Prostate gland (tissue), 2 donors: ENCODE data around the gene IMMP2L. TPM values are rescaled to one million over a fixed set of nuclear protein-coding genes. Genes with fewer than 3 reads are reported as not detected.

ENCODE experiments used
- DNase-seq: peaks from one replicate; pipeline ENCODE4 v3.0.0-alpha.2; 2019; ENCODE audit warnings: low spot score
- H3K27ac ChIP-seq, 2 donors: fragments of 200-600 bp; sonication (generic); 2 replicates each; pipeline ENCODE4 v1.5.1; 2017 to 2019
- H3K27me3 ChIP-seq: fragments of 200-600 bp; sonication (generic); replicated peaks from 2 replicates; pipeline ENCODE4 v1.5.1; 2019; ENCODE audit not compliant: insufficient read depth
- H3K36me3 ChIP-seq, 2 donors: fragments of 200-600 bp; sonication (generic); 1 replicate in 1 of 2; 2 replicates in 1 of 2; pipeline versions ENCODE4 v1.5.1 to v1.8.1; 2017 to 2019
- H3K4me1 ChIP-seq: fragments of 200-600 bp; sonication (generic); replicated peaks from 2 replicates; pipeline ENCODE4 v1.5.1; 2019
- H3K4me3 ChIP-seq, 2 donors: fragments of 200-600 bp; sonication (generic); 2 replicates each; pipeline ENCODE4 v1.5.1; 2017 to 2019
- H3K9me3 ChIP-seq: fragments of 200-600 bp; sonication (generic); 2 replicates; pipeline ENCODE4 v1.5.1; 2017
- POLR2A ChIP-seq: fragments of 450-650 bp; IDR thresholded peaks from one replicate; pipeline ENCODE4 v1.6.1; 2016; ENCODE audit warnings: antibody characterized with exemption, mild to moderate bottlenecking
- POLR2AphosphoS5 ChIP-seq: sonication (generic); formaldehyde crosslinking; IDR thresholded peaks from one replicate; pipeline ENCODE4 v1.6.1; 2017; ENCODE audit warnings: antibody characterized with exemption
- WGBS: methylation state at CpG from one replicate; pipeline ENCODE4 v1.1.5; 2018; 5-methylcytosine and 5-hydroxymethylcytosine counted together
- intact Hi-C: fragments of 100-400 bp; cut with DNase I; formaldehyde crosslinking; loops from one replicate; pipeline ENCODE4 v1.14.2; 2022
- total RNA-seq, 2 donors: library from RNA; depleted of rRNA; stranded (reverse); fragments of >200 nt; gene quantifications; one replicate each; pipeline ENCODE4 v1.1.0, GENCODE V29; 2016
- TF ChIP-seq, protein P1 (sequence below), 4 experiments: fragments of 200-600 bp in 2 of 4; fragments of 450-650 bp in 2 of 4; sonication (generic) in 2 of 4; IDR thresholded peaks; 1 replicate in 3 of 4; 2 replicates in 1 of 4; pipeline ENCODE4 v1.5.1; 2016 to 2019; ENCODE audit warnings: antibody characterized with exemption in 4 of 4, mild to moderate bottlenecking in 2 of 4, moderate library complexity in 2 of 4

IMMP2L gene
- total RNA-seq, 2 donors from 2014 or later, result 16.9 to 20.4 TPM

DNA sequence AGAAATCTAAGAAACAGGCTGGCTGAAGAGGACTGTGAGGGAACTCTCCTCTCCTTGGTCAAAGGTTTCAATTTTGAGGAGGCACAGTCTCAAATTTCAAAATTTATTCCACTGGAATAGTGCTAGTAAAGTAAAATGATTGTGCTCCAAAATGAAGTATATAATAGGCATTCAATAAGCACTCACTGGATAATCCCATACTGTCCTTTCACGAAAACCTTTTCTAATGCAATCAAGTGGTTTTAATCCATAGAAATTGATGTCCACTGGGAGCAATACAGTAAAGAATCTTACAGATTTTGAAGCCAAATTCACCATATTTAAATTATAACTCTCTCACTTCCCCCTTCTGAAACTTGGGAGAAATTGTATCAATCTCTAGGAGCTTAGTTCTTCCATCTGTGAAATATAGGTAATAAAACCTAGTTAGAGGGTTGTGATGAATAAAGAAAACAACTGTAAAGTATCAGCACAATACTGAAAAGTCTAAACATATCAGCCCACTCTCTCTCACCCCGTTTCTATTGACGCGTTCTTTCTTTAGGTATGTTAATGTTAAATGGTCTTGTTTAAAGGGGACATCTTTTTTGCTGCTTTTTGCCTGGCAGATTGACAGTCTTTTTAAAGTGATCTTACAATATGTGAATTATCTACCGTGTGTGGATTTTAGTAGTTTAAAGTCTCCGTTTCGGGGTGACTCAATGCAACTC, 512.2 kb downstream of the IMMP2L start:
- Histone ChIP-seq H3K4me1 (no peaks in the 10 kb centered on the region), H3K27ac (no peak overlapping the region), H3K27me3 (no peaks in the 10 kb centered on the region), H3K9me3 (no peaks in the 10 kb centered on the region), H3K36me3 (no peaks in the 10 kb centered on the region), H3K4me3 (no peak overlapping the region)
- 78% methylated on average over 7 of the region's 7 CpGs for WGBS
- intact Hi-C loops, result no loop called here
- TF ChIP-seq POLR2A (no peak), POLR2AphosphoS5 (no peak)
- TF ChIP-seq, protein P1, sequence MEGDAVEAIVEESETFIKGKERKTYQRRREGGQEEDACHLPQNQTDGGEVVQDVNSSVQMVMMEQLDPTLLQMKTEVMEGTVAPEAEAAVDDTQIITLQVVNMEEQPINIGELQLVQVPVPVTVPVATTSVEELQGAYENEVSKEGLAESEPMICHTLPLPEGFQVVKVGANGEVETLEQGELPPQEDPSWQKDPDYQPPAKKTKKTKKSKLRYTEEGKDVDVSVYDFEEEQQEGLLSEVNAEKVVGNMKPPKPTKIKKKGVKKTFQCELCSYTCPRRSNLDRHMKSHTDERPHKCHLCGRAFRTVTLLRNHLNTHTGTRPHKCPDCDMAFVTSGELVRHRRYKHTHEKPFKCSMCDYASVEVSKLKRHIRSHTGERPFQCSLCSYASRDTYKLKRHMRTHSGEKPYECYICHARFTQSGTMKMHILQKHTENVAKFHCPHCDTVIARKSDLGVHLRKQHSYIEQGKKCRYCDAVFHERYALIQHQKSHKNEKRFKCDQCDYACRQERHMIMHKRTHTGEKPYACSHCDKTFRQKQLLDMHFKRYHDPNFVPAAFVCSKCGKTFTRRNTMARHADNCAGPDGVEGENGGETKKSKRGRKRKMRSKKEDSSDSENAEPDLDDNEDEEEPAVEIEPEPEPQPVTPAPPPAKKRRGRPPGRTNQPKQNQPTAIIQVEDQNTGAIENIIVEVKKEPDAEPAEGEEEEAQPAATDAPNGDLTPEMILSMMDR (IDR thresholded peaks at IDR 0.05), result no peak
- DNase-seq, result no peak

DNA sequence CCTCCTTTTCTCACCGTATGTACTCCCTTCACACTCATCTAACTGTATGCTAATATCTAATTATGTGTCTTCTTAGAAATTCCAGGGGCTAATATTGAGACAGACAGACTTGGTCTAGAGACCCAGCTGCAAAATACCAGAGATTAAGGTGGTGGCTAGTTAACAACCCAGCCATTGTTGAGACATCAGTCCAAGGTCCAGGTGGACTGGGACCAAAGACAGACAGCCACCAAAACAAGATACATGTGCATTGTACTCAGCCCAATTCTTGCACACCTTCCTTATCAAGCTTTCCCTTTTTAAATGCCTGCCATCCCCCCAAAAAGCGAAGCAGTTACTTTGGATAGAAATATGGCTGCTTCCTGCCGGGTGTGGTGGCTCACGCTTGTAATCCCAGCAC, 514.7 kb downstream of the IMMP2L start:
- H3K4me3 ChIP-seq, result no peak overlapping the region
- no peak overlapping the region for H3K27ac ChIP-seq
- H3K36me3 ChIP-seq, result no peaks in the 10 kb centered on the region
- no peaks in the 10 kb centered on the region for H3K9me3 ChIP-seq
- TF ChIP-seq POLR2AphosphoS5 (no peak), POLR2A (no peak)
- TF ChIP-seq, protein P1 (IDR thresholded peaks at IDR 0.05), result no peak
- DNase-seq, result no peak
- intact Hi-C loops, result no loop called here
- 96% methylated on average over 4 of the region's 4 CpGs for WGBS
- H3K27me3 ChIP-seq, result no peaks in the 10 kb centered on the region
- H3K4me1 ChIP-seq, result no peaks in the 10 kb centered on the region

DNA sequence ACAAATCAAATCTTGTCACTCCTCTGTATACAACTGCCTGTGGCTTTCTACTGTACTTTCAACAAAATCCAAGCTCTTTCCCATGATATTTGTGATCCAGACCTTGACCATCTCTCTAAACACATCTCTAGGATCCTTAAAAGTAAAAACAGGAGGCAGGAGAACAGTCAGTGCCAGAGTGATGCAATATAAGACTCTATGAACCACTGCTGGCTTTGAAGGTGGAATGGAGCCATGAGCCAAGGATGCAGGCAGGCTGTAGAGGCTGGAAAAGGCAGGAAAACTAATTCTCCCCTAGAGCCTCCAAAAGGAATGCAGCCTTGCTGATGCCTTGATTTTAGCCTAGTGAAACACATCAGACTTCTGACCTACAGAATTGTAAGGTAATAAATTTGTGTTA, 516.8 kb downstream of the IMMP2L start:
- DNase-seq, result no peak
- Histone ChIP-seq H3K4me1 (no peaks in the 10 kb centered on the region), H3K27ac (no peak overlapping the region), H3K9me3 (no peaks in the 10 kb centered on the region), H3K27me3 (no peaks in the 10 kb centered on the region), H3K36me3 (no peaks in the 10 kb centered on the region), H3K4me3 (no peak overlapping the region)
- TF ChIP-seq POLR2A (no peak), POLR2AphosphoS5 (no peak)
- TF ChIP-seq, protein P1 (IDR thresholded peaks at IDR 0.05), result no peak
- intact Hi-C loops, result no loop called here

DNA sequence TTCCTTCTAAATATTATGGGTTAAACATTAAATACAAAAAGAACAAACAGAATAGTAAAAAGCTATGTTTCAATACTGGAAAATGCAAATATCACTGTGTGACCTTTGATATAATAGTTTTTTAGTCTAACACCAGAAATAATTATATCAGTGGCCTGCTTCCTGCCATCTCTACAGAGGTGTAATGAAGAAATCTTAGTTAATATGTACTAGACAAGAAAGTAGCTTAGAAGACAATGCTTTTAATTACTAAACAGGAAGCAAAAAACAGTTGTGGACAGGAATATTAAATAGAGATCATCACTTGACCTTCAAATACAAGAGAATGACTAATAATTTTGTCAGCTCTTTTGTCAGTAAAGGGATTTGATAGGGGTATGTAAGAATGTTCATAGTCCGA, 518.7 kb downstream of the IMMP2L start:
- Histone ChIP-seq H3K9me3 (no peaks in the 10 kb centered on the region), H3K27me3 (no peaks in the 10 kb centered on the region), H3K4me3 (no peak overlapping the region), H3K27ac (no peak overlapping the region), H3K36me3 (no peaks in the 10 kb centered on the region), H3K4me1 (no peaks in the 10 kb centered on the region)
- no peak for DNase-seq
- intact Hi-C loops, result no loop called here
- TF ChIP-seq POLR2AphosphoS5 (no peak), POLR2A (no peak)
- TF ChIP-seq, protein P1 (IDR thresholded peaks at IDR 0.05), result no peak
- 100% methylated on average over 1 of the region's 1 CpG for WGBS

DNA sequence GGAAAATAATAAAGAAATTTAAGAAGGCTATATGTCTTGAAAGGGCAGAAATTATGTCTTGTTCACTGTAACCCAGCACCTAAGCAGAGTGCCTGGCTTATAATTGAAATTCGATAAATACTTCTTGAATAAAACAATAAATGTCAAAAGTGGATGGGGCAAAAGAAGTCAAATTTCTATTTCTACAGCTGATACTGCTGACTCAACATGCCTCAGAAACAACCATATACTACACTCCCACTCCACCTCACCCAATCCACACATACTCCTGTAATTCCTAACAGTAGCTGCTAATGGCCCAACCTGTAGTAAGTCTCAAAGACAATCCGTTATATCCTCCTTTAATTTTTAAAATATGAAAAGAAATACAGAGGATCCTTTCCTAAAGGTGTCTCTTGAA, 519.5 kb downstream of the IMMP2L start:
- Histone ChIP-seq H3K27ac (no peak overlapping the region), H3K9me3 (no peaks in the 10 kb centered on the region), H3K4me3 (no peak overlapping the region), H3K36me3 (no peaks in the 10 kb centered on the region), H3K4me1 (no peaks in the 10 kb centered on the region), H3K27me3 (no peaks in the 10 kb centered on the region)
- no peak for DNase-seq
- 92% methylated on average over 2 of the region's 2 CpGs for WGBS
- intact Hi-C loops, result no loop called here
- TF ChIP-seq POLR2AphosphoS5 (no peak), POLR2A (no peak)
- TF ChIP-seq, protein P1 (IDR thresholded peaks at IDR 0.05), result no peak
